Fibroblast of mammary gland (primary cell): ENCODE data around the gene CSMD2.
A peak's percentile ranks its signal among the peaks of the same experiment; 100 is the strongest.

Experiments used
- DNase-seq: peaks from one replicate; pipeline ENCODE4 v3.0.0-alpha.2; 2010; ENCODE audit warnings: low read depth
- H3K4me3 ChIP-seq: 2 replicates; pipeline ENCODE4 v1.5.1; 2011; ENCODE audit warnings: low read depth, mild to moderate bottlenecking, low read length, moderate library complexity; ENCODE audit not compliant: control insufficient read depth
- TF ChIP-seq, protein P1 (sequence below): conservative IDR thresholded peaks from 2 replicates; pipeline ENCODE4 v1.5.1; 2011; ENCODE audit warnings: low read depth, low read length, inconsistent platforms; ENCODE audit not compliant: control insufficient read depth, insufficient read depth

Gene CSMD2

GRCh38 chr1:34070201-34070836, 94.7 kb downstream of the CSMD2 start:
- DNase-seq: no peak
- H3K4me3 ChIP-seq: no peak overlapping the region
- TF ChIP-seq, protein P1, sequence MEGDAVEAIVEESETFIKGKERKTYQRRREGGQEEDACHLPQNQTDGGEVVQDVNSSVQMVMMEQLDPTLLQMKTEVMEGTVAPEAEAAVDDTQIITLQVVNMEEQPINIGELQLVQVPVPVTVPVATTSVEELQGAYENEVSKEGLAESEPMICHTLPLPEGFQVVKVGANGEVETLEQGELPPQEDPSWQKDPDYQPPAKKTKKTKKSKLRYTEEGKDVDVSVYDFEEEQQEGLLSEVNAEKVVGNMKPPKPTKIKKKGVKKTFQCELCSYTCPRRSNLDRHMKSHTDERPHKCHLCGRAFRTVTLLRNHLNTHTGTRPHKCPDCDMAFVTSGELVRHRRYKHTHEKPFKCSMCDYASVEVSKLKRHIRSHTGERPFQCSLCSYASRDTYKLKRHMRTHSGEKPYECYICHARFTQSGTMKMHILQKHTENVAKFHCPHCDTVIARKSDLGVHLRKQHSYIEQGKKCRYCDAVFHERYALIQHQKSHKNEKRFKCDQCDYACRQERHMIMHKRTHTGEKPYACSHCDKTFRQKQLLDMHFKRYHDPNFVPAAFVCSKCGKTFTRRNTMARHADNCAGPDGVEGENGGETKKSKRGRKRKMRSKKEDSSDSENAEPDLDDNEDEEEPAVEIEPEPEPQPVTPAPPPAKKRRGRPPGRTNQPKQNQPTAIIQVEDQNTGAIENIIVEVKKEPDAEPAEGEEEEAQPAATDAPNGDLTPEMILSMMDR: no peak

DNA sequence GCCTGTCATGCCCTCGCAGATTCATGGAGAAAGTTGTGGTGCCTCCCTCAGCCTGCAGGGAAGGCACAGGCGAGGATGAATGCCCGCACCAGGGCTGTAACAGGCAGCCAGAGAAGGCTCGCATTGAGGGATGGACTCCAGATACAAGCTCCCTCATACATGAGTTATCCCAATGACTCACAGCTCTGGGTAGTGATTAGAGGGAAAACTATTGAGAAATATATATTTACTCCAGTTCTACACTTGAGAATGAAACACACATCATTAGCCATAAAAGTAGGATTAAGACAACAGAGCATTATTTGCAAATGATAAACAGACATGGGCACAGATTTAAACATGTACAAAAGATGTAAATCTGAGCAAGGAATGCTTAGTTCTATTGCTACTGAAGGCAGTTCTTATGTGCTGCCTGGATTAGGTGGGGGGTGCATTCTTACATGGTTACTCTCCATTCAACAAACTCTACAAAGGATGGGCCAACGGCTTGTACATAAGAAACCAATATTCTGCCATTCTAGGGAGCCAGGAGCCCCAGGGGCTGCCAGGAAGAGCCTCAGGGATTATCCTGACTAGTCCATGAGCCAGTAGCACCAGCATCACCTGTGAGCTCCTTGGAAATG, 97.9 kb downstream of the CSMD2 start:
- TF ChIP-seq, protein P1: no peak
- no peak overlapping the region for H3K4me3 ChIP-seq
- peak; percentile 73 for DNase-seq

DNA sequence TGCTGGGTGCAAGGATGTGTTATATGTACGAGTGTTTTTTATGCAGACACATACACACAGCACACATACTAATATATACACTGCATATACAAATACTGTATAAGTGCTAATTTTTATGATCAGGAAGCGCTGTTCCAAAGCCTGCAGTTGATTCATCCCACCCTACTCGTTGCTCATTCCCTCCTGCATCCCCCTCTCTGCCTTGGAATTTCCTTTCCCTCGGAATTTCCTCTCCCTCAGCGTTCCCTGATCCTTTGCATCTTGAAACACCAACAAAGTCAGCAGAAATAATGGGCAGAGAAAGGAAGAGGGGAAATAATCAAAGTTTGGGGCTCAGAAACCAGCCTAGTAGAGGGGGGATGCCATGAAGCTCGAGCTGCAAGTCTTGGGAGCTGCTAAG, 98.9 kb downstream of the CSMD2 start:
- TF ChIP-seq, protein P1: no peak
- no peak overlapping the region for H3K4me3 ChIP-seq
- DNase-seq: no peak

DNA sequence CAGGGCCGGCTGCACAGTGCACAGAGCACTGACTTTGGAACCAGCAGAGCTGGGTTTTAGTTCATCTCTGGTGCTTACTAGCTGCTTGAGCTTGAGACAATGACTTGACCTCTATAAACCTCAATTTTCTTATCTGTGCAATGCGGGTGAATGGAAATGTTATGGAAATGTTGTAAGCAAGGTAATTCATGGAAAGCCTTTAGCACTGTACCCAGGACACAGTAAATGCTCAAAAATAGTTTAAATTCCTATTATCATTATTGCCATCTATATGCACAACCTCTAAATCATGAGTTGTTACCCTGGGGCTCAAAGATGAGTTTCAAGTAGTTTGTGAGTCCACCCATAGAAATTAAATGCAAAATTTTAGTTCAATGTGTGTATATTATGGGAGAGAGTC, 99.5 kb downstream of the CSMD2 start:
- TF ChIP-seq, protein P1: no peak
- DNase-seq: no peak
- no peak overlapping the region for H3K4me3 ChIP-seq

DNA sequence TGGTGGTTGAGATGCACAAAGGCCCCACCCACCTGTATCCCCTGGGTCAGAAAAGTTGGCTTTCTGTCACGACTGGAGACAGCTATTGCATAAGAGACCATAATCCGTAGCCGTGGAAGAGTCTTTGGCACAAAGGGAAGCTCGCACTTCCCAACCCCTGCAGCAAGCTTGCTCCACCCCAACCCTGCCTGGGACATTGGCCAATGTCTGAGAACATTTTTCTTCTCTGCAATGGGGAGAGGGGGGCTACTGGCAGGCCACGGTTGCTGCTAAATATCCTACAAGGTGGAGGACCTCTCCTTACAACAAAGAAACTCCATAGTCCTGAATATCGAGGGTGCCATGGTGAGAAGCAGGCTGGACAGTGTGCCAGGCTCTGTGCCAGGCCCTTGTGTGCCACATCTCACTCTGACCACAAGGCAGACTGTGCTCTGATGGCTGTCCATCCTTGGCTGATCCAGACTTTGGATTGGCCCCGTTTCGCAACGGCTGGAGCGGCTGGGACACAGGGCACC, 104.1 kb downstream of the CSMD2 start:
- TF ChIP-seq, protein P1: no peak
- no peak overlapping the region for H3K4me3 ChIP-seq
- DNase-seq: peak; percentile 34

GRCh38 chr1:34060187-34060730, 104.8 kb downstream of the CSMD2 start:
- H3K4me3 ChIP-seq: no peak overlapping the region
- TF ChIP-seq, protein P1: no peak

More at GRCh38 chr1:34060187-34060730, 104.8 kb downstream of the CSMD2 start:
- DNase-seq: no peak
